A673 (cell line): ENCODE measurements around the gene MFAP1. TPM values are rescaled to one million over a fixed set of nuclear protein-coding genes. Genes with fewer than 3 reads are reported as not detected.
"Not testable (repeated sequence)": the region's sequence is repeated elsewhere in the genome, so short reads cannot be mapped to it uniquely, and the experiment has no call there.

ENCODE experiments used
- BruUV-seq: library from RNA; stranded (reverse); fragments of 400-500 nt; replicated peaks from 2 replicates; lab custom pipeline; 2021; lab: Mats Ljungman, UMichigan
- CTCF ChIA-PET: fragments of 300-600 bp; sonication (Branson Sonifier 250); formaldehyde crosslinking; loops from one replicate; lab custom pipeline; 2022; ENCODE audit warnings: antibody characterized with exemption; lab: Charles Lee
- POLR2A ChIA-PET: fragments of 300-600 bp; sonication (Branson Sonifier 250); formaldehyde crosslinking; loops from one replicate; lab custom pipeline; 2022; ENCODE audit warnings: antibody characterized with exemption; ENCODE audit not compliant: low non-redundant PET; lab: Charles Lee
- DNase-seq: peaks from one replicate; pipeline ENCODE4 v3.0.0-alpha.2; 2015; ENCODE audit warnings: low spot score
- H3K27ac ChIP-seq: fragments of 200-600 bp; sonication (generic); 2 replicates; pipeline ENCODE4 v1.5.1; 2016; ENCODE audit warnings: mixed run types, low read depth, mild to moderate bottlenecking, mixed read lengths, antibody characterized with exemption, low read length; ENCODE audit not compliant: poor library complexity, severe bottlenecking
- H3K27me3 ChIP-seq: fragments of 200-600 bp; sonication (generic); replicated peaks from 2 replicates; pipeline ENCODE4 v1.6.1; 2017; ENCODE audit warnings: mixed run types, low read depth, mild to moderate bottlenecking, mixed read lengths, antibody characterized with exemption, low read length; ENCODE audit not compliant: insufficient read depth, poor library complexity
- H3K36me3 ChIP-seq: fragments of 200-600 bp; sonication (generic); 2 replicates; pipeline ENCODE4 v1.6.1; 2016; ENCODE audit warnings: mixed run types, mild to moderate bottlenecking, mixed read lengths, antibody characterized with exemption, low read length; ENCODE audit not compliant: insufficient read depth, poor library complexity, severe bottlenecking
- H3K4me1 ChIP-seq: fragments of 200-600 bp; sonication (generic); 2 replicates; pipeline ENCODE4 v1.6.1; 2017; ENCODE audit warnings: mixed run types, mild to moderate bottlenecking, mixed read lengths, antibody characterized with exemption, low read length; ENCODE audit not compliant: insufficient read depth, poor library complexity, severe bottlenecking
- H3K4me3 ChIP-seq: fragments of 200-600 bp; sonication (generic); 2 replicates; pipeline ENCODE4 v1.5.1; 2016; ENCODE audit warnings: low read depth, mixed run types, mild to moderate bottlenecking, mixed read lengths, low read length; ENCODE audit not compliant: poor library complexity, severe bottlenecking
- H3K9me3 ChIP-seq: fragments of 200-600 bp; sonication (generic); 2 replicates; pipeline ENCODE4 v1.6.1; 2016; ENCODE audit warnings: mixed run types, low read depth, mild to moderate bottlenecking, mixed read lengths, antibody characterized with exemption, low read length; ENCODE audit not compliant: poor library complexity, severe bottlenecking
- CTCF ChIP-seq: fragments of 300-800, 200-600 bp; sonication (generic); conservative IDR thresholded peaks from 2 replicates; pipeline ENCODE4 v1.5.1; 2017; ENCODE audit warnings: low read depth, mild to moderate bottlenecking, antibody characterized with exemption, low read length, moderate library complexity, mixed read lengths
- EZH2 ChIP-seq: fragments of 200-600 bp; sonication (generic); IDR thresholded peaks from 2 replicates; pipeline ENCODE4 v1.6.1; 2017; ENCODE audit warnings: borderline replicate concordance, low read depth, mild to moderate bottlenecking, mixed read lengths, antibody characterized with exemption, low read length; ENCODE audit not compliant: poor library complexity, severe bottlenecking
- intact Hi-C: fragments of 100-400 bp; cut with micrococcal nuclease; formaldehyde crosslinking; loops from one replicate; pipeline ENCODE4 v1.10.0; 2022; ENCODE audit not compliant: unreplicated experiment
- total RNA-seq: library from RNA; stranded (reverse); gene quantifications from 2 replicates; pipeline ENCODE4 v1.2.3, GENCODE V29; 2021

The MFAP1 gene
- total RNA-seq, 1 experiment from 2014 or later = 45.4 TPM

- ChIA-PET POLR2A (interaction anchor here (0.6 kb wide), 1 partner anchor 128 kb away, joined by 3 read pairs; no protein-coding TSS in a partner anchor), CTCF (interaction anchor here (0.6 kb wide), 1 partner anchor 886 kb away, joined by 4 read pairs; no protein-coding TSS in a partner anchor)
- Histone ChIP-seq H3K27me3 (no peaks in the 10 kb centered on the region), H3K4me1 (no peaks in the 10 kb centered on the region), H3K36me3 (peaks cover 77% of the 10 kb centered on the region), H3K27ac (no peak overlapping the region), H3K9me3 (no peaks in the 10 kb centered on the region), H3K4me3 (no peak overlapping the region)
- TF ChIP-seq EZH2 = no peak
- no peak for TF ChIP-seq CTCF
- DNase-seq = no peak
- intact Hi-C loops = no loop called here
- no TSS peak for BruUV-seq
Observed at GRCh38 chr15:43851251-43851650, 26.8 kb upstream of the MFAP1 start.

GRCh38 chr15:43845421-43845820 lies 20.9 kb upstream of the MFAP1 start:
- DNase-seq = no peak
- ChIA-PET CTCF (no interaction called here), POLR2A (interaction anchor here (0.6 kb wide), 1 partner anchor 317 kb away, joined by 3 read pairs; no protein-coding TSS in a partner anchor)
- Histone ChIP-seq H3K4me1 (no peaks in the 10 kb centered on the region), H3K4me3 (no peak overlapping the region), H3K27ac (no peak overlapping the region), H3K9me3 (no peaks in the 10 kb centered on the region), H3K27me3 (no peaks in the 10 kb centered on the region), H3K36me3 (peaks cover 58% of the 10 kb centered on the region)
- no TSS peak for BruUV-seq
- intact Hi-C loops = no loop called here
- TF ChIP-seq CTCF (no peak), EZH2 (no peak)

GRCh38 chr15:43832485-43832884 lies 8.0 kb upstream of the MFAP1 start:
- H3K36me3 ChIP-seq = peaks cover 58% of the 10 kb centered on the region
- H3K4me3 ChIP-seq, H3K4me1 ChIP-seq, POLR2A ChIA-PET, H3K27me3 ChIP-seq, CTCF ChIA-PET, intact Hi-C loops, BruUV-seq, DNase-seq, H3K9me3 ChIP-seq: not testable (repeated sequence)
- H3K27ac ChIP-seq = peak overlapping the region; percentile 62

GRCh38 chr15:43831519-43832052 lies 7.1 kb upstream of the MFAP1 start:
- peaks cover 50% of the 10 kb centered on the region for H3K36me3 ChIP-seq
- intact Hi-C loops, H3K4me1 ChIP-seq, H3K9me3 ChIP-seq, H3K4me3 ChIP-seq, BruUV-seq, DNase-seq, POLR2A ChIA-PET, H3K27me3 ChIP-seq, CTCF ChIA-PET: not testable (repeated sequence)
- peak overlapping the region; percentile 62 for H3K27ac ChIP-seq

GRCh38 chr15:43830691-43831275 lies 6.3 kb upstream of the MFAP1 start:
- peaks cover 42% of the 10 kb centered on the region for H3K36me3 ChIP-seq
- peak overlapping the region; percentile 34 for H3K27ac ChIP-seq
- DNase-seq, H3K9me3 ChIP-seq, intact Hi-C loops, BruUV-seq, H3K27me3 ChIP-seq, H3K4me1 ChIP-seq, CTCF ChIA-PET, POLR2A ChIA-PET, H3K4me3 ChIP-seq: not testable (repeated sequence)

- H3K27me3 ChIP-seq, intact Hi-C loops, DNase-seq, POLR2A ChIA-PET, H3K4me1 ChIP-seq, BruUV-seq, CTCF ChIA-PET, H3K4me3 ChIP-seq, H3K9me3 ChIP-seq, H3K27ac ChIP-seq: not testable (repeated sequence)
- peaks cover 37% of the 10 kb centered on the region for H3K36me3 ChIP-seq
Observed at GRCh38 chr15:43829951-43830540, 5.6 kb upstream of the MFAP1 start.
